Measurements from ENCODE around the gene PTEN.

DNA sequence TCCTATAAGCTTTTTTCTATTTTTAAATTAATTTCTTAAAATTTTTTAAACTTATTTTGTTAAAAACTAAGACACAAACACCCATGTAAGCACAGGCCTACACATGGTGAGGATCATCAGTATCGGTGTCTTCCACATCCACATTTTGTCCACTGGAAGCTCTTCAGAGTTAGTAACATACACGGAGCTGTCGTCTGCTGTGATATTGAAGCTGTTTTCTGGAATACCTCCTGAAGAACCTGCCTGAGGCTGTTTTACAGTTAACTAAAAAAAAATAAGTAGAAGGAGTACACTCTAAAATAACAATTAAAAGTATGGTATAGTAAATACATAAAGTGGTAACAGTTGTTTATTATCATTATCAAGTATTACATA is 17.8 kb upstream of the PTEN start:
- TF ChIP-seq CTCF (IDR thresholded peaks at IDR 0.05), result no peak
- no peak for TF ChIP-seq POLR2A (IDR thresholded peaks at IDR 0.05)
- no peak for TF ChIP-seq POLR2AphosphoS5 (IDR thresholded peaks at IDR 0.05)
- no peak for TF ChIP-seq EP300 (IDR thresholded peaks at IDR 0.05)

Data from gastroesophageal sphincter (tissue), 3 donors.